Measurements from ENCODE around the gene AMN.
"Not testable (repeated sequence)": the region's sequence is repeated elsewhere in the genome, so short reads cannot be mapped to it uniquely, and the experiment has no call there.

DNA sequence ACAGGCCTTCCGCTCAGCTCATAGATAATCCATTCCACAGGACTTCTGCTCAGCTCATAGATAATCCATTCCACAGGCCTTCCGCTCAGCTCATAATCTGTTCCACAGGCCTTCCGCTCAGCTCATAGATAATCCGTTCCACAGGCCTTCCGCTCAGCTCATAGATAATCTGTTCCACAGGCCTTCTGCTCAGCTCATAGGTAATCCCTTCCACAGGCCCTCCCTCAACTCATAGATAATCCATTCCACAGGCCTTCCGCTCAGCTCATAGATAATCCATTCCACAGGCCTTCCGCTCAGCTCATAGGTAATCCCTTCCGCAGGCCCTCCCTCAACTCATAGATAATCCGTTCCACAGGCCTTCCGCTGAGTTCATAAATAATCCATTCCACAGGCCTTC, 45.0 kb upstream of the AMN start:
- TF ChIP-seq, protein P1, sequence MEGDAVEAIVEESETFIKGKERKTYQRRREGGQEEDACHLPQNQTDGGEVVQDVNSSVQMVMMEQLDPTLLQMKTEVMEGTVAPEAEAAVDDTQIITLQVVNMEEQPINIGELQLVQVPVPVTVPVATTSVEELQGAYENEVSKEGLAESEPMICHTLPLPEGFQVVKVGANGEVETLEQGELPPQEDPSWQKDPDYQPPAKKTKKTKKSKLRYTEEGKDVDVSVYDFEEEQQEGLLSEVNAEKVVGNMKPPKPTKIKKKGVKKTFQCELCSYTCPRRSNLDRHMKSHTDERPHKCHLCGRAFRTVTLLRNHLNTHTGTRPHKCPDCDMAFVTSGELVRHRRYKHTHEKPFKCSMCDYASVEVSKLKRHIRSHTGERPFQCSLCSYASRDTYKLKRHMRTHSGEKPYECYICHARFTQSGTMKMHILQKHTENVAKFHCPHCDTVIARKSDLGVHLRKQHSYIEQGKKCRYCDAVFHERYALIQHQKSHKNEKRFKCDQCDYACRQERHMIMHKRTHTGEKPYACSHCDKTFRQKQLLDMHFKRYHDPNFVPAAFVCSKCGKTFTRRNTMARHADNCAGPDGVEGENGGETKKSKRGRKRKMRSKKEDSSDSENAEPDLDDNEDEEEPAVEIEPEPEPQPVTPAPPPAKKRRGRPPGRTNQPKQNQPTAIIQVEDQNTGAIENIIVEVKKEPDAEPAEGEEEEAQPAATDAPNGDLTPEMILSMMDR (IDR thresholded peaks at IDR 0.05), result not testable (repeated sequence)
- not testable (repeated sequence) for TF ChIP-seq POLR2A (IDR thresholded peaks at IDR 0.05)
